GM12878 (cell line): ENCODE measurements around the gene RAB43.

ENCODE experiments used
- ATF7 ChIP-seq: fragments of 450-650 bp; IDR thresholded peaks from 2 replicates; pipeline ENCODE4 v1.6.1; 2016; ENCODE audit warnings: low read depth, mild to moderate bottlenecking
- CEBPB ChIP-seq, 2 experiments: fragments of 150-350 bp in 1 of 2; IDR thresholded peaks; 2 replicates each; pipeline ENCODE4 v1.6.1; 2012 to 2014; ENCODE audit warnings: low read depth in 2 of 2, low read length in 2 of 2, borderline replicate concordance in 1 of 2, inconsistent platforms in 1 of 2
- ETV6 ChIP-seq, 2 experiments: fragments of 450-650 bp in 1 of 2; IDR thresholded peaks in 1 of 2; conservative IDR thresholded peaks in 1 of 2; 2 replicates each; pipeline ENCODE4 v1.6.1; 2014; ENCODE audit warnings: antibody characterized with exemption in 1 of 2, borderline replicate concordance in 1 of 2, low read depth in 1 of 2, mild to moderate bottlenecking in 1 of 2, moderate library complexity in 1 of 2
- HDAC2 ChIP-seq: fragments of 200-600 bp; sonication (generic); IDR thresholded peaks from 2 replicates; pipeline ENCODE4 v1.6.1; 2017
- POLR2AphosphoS5 ChIP-seq: IDR thresholded peaks from 2 replicates; pipeline ENCODE4 v1.6.1; 2011; ENCODE audit warnings: mild to moderate bottlenecking, low read length, inconsistent platforms
- REST ChIP-seq: IDR thresholded peaks from 2 replicates; pipeline ENCODE4 v1.6.1; 2012; ENCODE audit warnings: mild to moderate bottlenecking, low read depth, low read length
- SMAD1 ChIP-seq: fragments of 450-650 bp; IDR thresholded peaks from 2 replicates; pipeline ENCODE4 v1.6.1; 2018; ENCODE audit warnings: mild to moderate bottlenecking, low read depth; ENCODE audit not compliant: partially characterized antibody
- SRF ChIP-seq, 2 experiments: IDR thresholded peaks; 2 replicates each; pipeline ENCODE4 v1.6.1; 2011; ENCODE audit warnings: low read depth in 2 of 2, low read length in 2 of 2, mild to moderate bottlenecking in 1 of 2, moderate library complexity in 1 of 2
- ZNF274 ChIP-seq: IDR thresholded peaks from one replicate; pipeline ENCODE4 v1.8.0; 2011; ENCODE audit not compliant: insufficient read length, insufficient read depth
- ZZZ3 ChIP-seq: IDR thresholded peaks from 2 replicates; pipeline ENCODE4 v1.6.1; 2011; ENCODE audit warnings: low read depth; ENCODE audit not compliant: control insufficient read depth, insufficient read length
- TF ChIP-seq, protein P1 (sequence below), 3 experiments: IDR thresholded peaks in 2 of 3; conservative IDR thresholded peaks in 1 of 3; 2 replicates each; pipeline ENCODE4 v1.5.1; 2011; ENCODE audit warnings: low read depth in 3 of 3, low read length in 3 of 3, mild to moderate bottlenecking in 3 of 3, control low read depth in 2 of 3, moderate library complexity in 2 of 3, inconsistent platforms in 1 of 3, mixed read lengths in 1 of 3; ENCODE audit not compliant: control insufficient read depth in 2 of 3, insufficient read depth in 1 of 3; ENCODE audit errors: extremely low read depth in 1 of 3

- TF ChIP-seq POLR2AphosphoS5 (no peak), REST (no peak), SMAD1 (no peak), ETV6 (conservative IDR thresholded peaks at IDR 0.05 in 1 of 2, IDR thresholded peaks at IDR 0.05 in 1 of 2; ENCODE audit: borderline replicate concordance in 1 of 2, low read depth in 1 of 2) (no peak), SRF (IDR thresholded peaks at IDR 0.05; ENCODE audit: low read depth in 2 of 2, low read length in 2 of 2) (no peak), HDAC2 (no peak), CEBPB (IDR thresholded peaks at IDR 0.05; ENCODE audit: borderline replicate concordance in 1 of 2, low read depth in 2 of 2, low read length in 2 of 2) (no peak), ZZZ3 (no peak), ATF7 (no peak), ZNF274 (no peak)
- TF ChIP-seq, protein P1, sequence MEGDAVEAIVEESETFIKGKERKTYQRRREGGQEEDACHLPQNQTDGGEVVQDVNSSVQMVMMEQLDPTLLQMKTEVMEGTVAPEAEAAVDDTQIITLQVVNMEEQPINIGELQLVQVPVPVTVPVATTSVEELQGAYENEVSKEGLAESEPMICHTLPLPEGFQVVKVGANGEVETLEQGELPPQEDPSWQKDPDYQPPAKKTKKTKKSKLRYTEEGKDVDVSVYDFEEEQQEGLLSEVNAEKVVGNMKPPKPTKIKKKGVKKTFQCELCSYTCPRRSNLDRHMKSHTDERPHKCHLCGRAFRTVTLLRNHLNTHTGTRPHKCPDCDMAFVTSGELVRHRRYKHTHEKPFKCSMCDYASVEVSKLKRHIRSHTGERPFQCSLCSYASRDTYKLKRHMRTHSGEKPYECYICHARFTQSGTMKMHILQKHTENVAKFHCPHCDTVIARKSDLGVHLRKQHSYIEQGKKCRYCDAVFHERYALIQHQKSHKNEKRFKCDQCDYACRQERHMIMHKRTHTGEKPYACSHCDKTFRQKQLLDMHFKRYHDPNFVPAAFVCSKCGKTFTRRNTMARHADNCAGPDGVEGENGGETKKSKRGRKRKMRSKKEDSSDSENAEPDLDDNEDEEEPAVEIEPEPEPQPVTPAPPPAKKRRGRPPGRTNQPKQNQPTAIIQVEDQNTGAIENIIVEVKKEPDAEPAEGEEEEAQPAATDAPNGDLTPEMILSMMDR (IDR thresholded peaks at IDR 0.05 in 2 of 3, conservative IDR thresholded peaks at IDR 0.05 in 1 of 3; ENCODE audit: control insufficient read depth in 2 of 3, extremely low read depth in 1 of 3, insufficient read depth in 1 of 3, low read depth in 3 of 3, low read length in 3 of 3) = no peak
Measured at GRCh38 chr3:129112308-129113052, 9.1 kb downstream of the RAB43 start.
